ENCODE data around the gene CIT.

- no peak for TF ChIP-seq CTCF (IDR thresholded peaks at IDR 0.05)
- TF ChIP-seq POLR2A (IDR thresholded peaks at IDR 0.05): no peak
These were observed 190.3 kb downstream of the CIT start for GRCh38 chr12:119686776-119687175.

Measured in vagina (tissue), 2 donors.